IPS DF 19.7 (cell line): ENCODE measurements around the gene UBL4A.

Source experiments
- DNase-seq: peaks from one replicate; pipeline ENCODE4 v3.0.0-alpha.2; 2013; ENCODE audit warnings: low read depth, low spot score

Gene UBL4A

GRCh38 chrX:154439841-154440240, 46.6 kb downstream of the UBL4A start:
- no peak for DNase-seq

- DNase-seq: no peak
These were observed 48.2 kb downstream of the UBL4A start for GRCh38 chrX:154437971-154438893.

GRCh38 chrX:154436983-154437752, 49.2 kb downstream of the UBL4A start, which contains the start of gene GDI1:
GDI1 (plus strand) TSS chrX:154437154; CDS start chrX:154437255, 101 bp downstream.
- DNase-seq: no peak

- DNase-seq: no peak
These were observed 49.9 kb downstream of the UBL4A start for GRCh38 chrX:154436374-154436982.

GRCh38 chrX:154435171-154435733, 51.2 kb downstream of the UBL4A start:
- no peak for DNase-seq

GRCh38 chrX:154434394-154435168, 51.8 kb downstream of the UBL4A start:
- no peak for DNase-seq
